Posterior cingulate gyrus (tissue), 11 donors: Measurements from ENCODE around the gene SLC37A2.

Experiments
- DNase-seq, 10 donors: peaks; one replicate each; pipeline versions ENCODE4 v3.0.0 to v3.0.0-alpha.2; 2020 to 2021; ENCODE audit warnings: mixed read lengths in 3 of 10
- intact Hi-C: fragments of 100-400 bp; cut with DNase I; formaldehyde crosslinking; loops from one replicate; pipeline ENCODE4 v1.15.1; 2023

Gene SLC37A2

DNA sequence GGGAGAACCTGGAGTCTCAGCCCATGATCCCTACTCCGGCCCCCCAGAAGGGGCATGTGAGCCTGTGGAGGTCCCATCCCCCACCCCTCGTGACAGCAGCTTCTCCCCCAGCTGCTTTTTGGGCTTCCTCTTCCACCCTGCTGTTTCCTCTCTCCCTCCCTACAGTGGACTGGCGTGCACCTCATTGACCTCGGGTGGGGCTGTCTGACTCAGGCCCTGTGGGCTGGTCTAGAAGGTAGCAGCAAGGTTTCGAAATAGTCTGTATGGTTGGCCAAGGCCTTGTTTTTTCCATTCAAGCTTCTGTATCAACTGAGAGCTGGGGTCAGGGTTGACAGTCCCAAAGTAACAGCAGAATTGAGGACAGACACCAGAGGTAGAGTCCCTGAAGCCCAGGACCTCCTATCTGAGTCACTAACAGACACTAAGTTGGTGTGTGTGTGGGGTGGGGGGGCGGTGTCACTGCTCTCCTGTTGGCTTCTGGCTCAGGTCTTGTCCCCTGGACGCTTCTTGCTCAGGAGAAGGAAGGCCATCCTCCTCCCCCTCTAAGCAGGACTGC lies 7.7 kb downstream of the SLC37A2 start:
- peak in 6 of 10 donors; percentile 13 to 79 (median 40) for DNase-seq
- intact Hi-C loops, result no loop called here

DNA sequence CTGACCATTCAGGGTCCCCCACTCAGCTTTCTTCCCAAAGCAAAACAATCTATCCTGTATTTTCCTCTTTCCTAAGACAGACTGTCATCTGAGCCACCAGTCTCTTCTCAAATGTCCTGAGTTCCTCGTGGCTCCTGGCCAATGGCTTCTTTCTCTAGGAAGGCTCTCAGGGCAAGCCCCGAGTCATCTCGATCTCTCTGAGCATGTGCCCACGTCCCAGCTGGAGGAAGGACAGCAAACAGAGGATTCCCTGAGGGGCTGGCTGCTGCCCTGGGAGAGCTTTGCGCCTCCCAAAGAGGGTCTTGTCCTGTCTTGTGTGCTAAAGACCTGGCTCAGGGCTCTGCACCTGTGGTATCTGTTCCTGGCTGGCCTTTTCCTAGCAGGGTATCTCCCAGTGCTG lies 8.3 kb downstream of the SLC37A2 start:
- no peak for DNase-seq
- intact Hi-C loops, result no loop called here

DNA sequence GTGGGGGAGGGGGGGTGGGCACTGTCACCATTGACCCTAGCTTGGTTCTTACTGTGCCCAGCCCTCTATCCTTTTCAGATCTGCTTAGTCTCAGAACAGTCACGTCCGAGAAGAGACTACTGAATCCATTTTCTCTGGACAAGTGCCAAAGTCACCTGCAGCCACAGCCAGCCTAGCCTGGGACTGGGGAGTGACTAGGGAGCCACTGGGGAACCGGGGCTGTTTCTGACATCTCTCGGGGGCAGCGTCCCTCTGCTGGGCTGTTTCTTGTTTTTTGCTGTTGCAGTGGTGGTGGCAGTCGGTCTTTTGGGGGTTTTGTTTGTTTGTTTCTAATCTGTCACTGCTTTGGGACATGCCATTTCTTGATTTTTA lies 8.7 kb downstream of the SLC37A2 start:
- peak in 1 of 10 donors; percentile 47 for DNase-seq
- intact Hi-C loops, result no loop called here

DNA sequence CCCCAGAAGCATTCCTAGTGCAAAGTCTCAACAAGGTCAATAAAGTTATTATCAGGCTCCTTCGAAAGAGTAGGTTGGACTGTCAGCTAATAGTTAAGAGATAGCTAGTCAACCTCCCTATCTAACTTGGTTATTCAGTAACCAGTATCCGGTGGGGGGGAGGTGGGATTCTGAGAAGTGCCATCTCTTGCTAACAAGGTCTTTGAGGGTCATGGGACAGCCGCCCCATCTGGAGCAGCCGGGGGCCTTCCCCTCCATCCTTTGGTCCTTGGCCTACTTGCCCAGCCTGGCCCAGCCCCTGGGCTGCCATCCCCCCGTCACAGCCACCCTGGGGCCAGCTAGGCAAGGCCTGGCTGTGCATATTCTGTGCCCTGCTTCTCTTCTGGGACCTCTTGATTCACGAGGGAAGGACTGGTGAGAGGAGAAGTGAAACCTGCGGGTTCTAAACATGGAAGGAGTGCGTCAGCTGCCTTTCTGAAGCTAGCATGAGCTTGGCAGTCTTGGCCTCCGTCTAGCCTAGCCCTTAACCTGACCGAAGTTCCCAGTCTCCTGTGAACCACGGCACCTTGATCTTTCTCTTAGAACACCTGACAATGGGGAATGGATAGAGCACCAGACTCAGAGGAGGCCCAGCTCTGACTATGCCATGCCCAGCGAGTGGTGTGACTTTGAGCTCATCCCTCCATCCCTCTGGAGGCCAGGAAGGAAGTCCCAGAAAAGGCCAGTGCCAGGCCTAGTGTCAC lies 9.3 kb downstream of the SLC37A2 start:
- intact Hi-C loops, result no loop called here
- DNase-seq, result peak in 3 of 10 donors; percentile 19 to 80 (median 46)

DNA sequence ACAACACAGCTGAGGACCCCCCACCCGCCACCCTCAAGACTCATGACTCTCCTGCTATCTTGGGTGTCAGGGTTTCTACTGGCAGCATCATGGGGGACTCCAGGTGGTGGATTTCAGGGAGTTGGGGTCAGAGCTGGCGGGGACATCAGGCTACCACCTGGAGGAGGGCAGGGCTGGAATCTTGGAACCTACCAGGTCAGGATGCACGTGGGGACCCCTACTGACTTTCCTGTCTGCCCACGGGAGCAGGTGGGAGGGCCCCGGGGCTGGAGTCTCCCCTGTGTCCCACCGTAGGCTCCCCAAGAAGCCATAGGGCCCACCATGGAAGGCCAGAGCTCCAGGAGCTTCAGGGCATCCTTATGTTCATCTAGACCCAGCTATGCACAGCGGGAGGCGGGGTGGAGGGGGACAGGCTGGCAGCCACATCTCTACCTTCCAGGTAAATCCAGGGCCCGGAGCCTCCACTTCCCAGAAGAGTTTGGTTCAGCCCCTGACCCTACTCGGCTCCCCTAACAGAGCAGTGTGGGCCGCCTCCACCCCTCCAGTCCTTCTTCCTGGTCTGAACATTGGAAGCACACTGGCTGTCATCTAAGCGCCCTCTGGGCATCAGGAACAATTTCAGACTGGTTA lies 10.0 kb downstream of the SLC37A2 start:
- DNase-seq, result peak in 2 of 10 donors; percentile 61 to 69
- intact Hi-C loops, result no loop called here

DNA sequence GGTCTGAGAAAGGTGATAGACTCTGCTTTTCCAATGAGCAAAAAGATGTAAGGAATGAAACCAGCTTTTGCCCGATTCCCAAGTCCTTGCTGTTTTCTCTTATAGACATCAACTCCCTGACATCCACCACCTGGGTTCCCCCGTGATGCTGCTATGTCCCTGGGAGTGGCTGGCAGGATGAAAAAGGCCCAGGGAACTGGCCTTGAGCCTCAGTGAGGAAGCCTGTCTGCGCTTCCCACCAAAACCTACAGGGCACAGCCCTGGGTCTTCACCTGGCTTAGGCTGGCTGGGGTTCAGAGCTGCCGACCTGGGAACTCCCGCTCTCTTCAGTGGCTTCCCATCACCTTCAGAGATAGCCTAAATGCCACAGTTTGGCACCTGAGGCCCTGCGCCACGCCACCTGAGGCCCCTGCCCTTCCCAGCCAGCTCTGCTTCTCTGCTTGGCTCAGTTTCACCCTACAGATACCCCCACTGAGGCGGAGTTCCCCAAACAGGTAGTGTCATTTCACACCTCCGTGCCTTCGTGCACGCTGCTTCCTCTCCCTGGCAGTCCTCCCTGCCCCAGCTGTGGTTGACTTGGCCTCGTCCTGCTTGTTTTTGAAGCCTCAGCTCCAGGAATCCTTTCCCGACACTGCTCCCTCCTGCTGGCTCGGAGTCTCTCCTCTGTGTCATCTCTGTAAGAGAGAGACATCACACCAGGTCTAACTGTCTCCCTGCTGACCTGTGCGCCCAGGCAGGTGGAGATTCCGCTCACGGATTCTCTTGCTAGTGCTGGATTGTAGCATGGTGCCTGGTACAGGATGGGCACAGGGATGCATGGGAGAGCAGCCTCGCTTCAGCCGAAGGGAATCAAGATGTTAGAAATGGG lies 10.7 kb downstream of the SLC37A2 start:
- DNase-seq, result peak in 2 of 10 donors; percentile 52 to 60
- intact Hi-C loops, result no loop called here

DNA sequence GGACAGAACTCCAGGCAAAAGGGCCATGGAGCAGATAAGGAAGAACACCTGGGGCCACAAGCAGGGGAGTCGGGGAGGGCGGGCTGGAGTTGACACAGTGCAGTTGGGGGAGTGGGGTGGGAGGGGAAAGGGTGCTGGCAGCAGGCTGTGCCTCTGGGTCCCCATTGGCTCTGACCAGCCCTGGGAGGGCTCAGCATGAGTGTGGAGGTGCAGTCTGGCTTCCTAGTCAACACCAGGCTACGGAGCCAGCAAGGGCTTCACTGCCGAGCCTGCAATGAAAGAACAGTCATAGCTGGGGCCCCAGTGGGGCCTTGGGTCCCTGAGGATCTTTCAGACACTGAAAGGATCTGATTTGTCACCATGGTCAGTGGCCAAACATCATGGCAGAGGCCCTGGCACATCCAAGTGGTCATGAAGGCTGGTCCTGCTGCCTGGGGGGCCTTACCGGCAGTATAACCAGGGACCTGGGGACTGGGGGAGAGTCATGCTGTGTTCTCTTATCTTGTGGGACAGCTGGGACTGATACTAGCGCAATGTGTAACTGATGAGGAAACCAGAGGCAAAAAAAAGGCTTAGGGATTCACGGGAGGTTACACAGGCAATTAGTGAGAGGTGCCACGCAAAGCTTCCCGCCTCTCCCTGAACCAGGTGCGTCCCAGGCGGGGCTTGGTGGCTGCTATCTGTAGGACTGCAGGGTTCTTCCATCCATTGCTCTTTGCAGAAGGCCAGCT lies 11.6 kb downstream of the SLC37A2 start:
- DNase-seq, result peak in 1 of 10 donors; percentile 43
- intact Hi-C loops, result no loop called here

DNA sequence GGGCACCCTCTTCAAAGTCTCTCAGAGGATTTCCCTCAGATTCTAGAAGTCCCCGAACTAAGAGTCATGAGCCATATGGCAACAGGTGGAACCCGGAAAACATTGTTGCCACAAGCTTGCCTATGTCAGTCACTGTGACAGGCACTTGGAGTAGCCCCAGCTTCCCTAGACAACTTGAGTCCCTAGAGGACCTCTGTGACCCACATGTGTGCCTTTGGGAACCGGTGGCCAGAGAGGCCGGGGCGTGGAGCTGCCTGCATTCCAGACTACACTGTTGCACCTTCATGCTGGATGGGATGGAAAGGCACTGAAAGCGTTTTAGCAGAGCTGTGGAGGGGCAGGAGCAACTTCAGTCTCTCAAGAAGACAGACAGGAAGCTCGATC lies 12.1 kb downstream of the SLC37A2 start:
- DNase-seq, result peak in 1 of 10 donors; percentile 49
- intact Hi-C loops, result no loop called here

DNA sequence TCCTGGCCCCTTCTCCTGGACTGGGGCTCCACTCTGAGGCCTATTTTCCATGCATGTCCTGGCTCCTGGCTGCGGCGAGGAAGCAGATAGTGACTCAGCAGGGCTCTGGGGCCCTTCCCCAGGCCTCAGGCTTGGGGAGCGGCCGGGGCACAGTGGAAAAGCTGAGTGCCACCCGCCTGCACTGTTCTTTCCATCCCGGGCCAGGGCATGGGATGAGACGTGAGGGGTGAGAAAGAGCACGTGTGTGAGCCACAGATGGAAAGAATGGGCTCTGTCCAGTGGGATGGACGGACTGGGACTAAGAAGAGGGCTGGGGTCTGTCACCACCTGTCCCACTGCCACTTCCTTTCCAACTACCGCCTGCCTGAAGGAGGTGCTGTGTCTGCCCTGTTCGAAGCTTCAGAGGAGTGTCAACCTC lies 12.8 kb downstream of the SLC37A2 start:
- intact Hi-C loops, result no loop called here

DNA sequence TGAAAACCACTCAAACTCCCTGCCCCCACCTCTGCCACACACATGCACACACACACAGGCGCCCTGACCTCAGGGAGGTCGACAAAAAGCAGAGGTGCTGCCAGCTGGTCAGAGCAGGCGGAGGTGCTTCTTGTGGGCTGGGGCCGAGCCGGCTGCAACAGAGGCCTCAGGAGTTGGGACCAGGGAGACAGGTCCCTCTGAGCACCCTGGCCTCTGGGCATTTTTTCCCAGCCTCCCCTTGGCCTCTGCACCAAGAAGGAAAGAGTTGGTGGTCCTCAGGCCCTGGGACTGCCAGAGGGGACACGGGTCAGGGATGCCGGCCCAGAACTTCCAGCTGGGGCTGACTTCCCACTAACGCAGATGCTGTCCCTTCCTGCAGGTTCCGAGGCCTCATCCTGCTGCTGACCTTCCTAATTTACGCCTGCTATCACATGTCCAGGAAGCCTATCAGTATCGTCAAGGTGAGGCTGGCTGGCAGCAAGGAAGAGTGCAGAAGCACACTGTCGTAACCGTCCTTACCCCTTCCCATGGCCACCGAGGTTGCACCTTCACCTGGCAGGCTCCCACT lies 13.4 kb downstream of the SLC37A2 start:
- intact Hi-C loops, result no loop called here

More for the DNA sequence above, 12.8 kb downstream of the SLC37A2 start:
- DNase-seq, result peak in 2 of 10 donors; percentile 34 to 56

DNA sequence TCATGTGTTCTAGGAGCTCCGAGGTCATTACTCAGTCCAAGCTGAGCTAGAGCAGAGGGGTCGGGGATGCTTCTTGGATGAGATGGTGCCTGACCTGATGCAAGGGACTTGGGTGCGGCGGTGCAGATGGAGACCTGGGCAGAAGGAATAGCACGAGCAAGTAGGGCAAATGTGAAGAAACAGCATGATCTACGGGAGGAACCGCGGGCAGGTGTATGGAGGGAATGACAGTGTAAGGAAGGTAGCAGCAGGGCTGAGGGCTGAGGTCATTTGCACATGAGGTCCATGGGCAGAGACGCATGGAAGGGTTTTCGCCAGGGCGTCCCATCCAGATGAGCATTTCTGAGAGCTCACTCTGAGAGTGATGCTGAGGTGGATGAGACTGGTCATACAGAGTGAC lies 14.9 kb downstream of the SLC37A2 start:
- peak in 1 of 10 donors; percentile 71 for DNase-seq
- intact Hi-C loops, result no loop called here

More for the DNA sequence above, 13.4 kb downstream of the SLC37A2 start:
- DNase-seq, result peak in 2 of 10 donors; percentile 63 to 73

DNA sequence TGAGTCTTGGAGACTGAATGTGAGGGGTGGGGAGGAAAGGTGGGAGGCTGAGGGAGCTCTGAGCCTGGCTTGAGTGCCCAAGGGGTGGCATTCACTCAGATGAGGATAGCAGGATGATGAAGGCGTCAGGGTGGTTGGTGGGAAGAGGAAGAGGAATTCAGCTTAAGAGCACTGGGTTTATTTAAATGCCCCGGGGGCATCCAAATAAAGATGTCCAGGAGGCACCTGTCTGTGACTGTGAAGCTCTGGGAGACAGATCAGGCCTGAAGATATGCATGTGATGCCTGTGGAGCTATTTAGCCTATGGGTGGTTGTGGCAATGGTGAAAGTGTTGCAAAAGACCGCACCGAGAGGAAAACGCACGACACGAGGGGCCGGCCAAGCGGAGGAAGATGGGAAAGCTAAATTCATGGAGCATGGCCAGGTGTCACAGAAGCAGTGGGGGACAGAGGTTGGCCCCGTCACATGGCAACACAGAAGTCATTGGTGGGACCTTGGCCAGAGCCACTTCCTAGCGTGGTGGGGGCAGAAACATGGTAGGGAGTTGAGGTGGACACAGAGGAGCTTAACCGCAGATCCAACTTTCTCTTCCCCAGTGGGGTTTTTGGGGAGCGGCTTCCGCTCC lies 15.5 kb downstream of the SLC37A2 start:
- intact Hi-C loops, result no loop called here
- DNase-seq, result peak in 1 of 10 donors; percentile 31

DNA sequence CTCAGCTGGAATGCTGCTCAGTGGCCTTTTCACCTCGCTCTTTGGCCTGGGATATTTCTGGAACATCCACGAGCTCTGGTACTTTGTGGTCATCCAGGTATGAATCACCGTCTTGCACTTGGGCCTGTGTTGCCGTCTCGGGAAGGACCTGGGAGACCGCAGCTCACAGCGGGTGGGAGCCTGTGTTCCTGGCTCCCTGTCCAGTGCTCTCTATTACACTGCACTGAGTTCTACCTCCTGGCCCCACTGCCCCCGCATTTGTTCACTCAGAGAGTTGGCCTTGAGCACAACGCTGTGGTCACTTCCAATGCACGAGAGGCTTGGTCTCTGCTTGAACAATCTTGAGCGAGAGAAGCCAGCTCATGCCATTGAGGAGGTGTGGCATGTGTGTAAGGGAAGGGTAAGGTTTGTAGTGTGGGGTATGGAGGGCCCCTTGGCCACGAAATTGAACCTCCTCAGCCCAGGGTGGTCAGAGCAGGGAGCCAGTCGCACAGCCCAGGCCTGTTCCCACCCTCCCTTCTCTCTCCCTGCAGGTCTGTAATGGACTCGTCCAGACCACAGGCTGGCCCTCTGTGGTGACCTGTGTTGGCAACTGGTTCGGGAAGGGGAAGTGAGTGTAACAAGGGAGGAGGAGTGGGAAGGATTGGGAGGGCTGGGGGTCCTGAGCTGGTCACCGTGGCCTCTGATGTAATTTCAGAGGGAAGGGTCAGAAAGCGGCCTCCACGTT lies 16.2 kb downstream of the SLC37A2 start:
- peak in 1 of 10 donors; percentile 73 for DNase-seq
- intact Hi-C loops, result no loop called here

DNA sequence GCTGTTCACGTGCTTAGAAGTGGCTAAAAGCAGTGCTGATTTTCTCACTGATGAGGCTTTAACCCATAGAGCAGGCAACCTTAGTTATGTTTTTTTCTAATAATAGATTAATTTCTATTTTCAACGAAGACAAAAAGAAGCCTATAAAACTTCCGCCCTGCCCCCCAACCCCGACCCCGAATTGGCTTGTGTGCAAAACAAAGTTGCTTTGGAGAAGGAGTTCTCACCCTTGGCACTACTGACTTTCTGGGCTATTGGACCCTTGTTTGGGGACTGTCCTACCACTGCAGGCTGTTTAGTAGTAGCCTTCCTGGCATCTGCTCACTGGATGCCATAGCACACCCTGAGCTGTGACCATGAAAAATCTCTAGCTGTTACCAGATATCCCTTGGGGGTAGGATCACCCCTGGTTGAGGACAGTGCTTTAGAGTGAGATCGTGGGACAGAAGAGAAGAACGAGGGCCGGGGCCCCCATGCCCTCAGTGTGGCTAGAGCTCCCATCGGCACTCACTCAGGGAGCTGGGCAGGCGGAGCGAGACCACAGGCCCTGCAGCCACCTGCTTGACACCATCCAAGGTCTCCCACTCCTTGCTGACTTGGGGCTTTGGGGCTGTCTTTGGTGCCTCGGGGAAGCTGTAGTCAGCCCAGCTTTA lies 16.9 kb downstream of the SLC37A2 start:
- DNase-seq, result peak in 1 of 10 donors; percentile 26
- intact Hi-C loops, result no loop called here

DNA sequence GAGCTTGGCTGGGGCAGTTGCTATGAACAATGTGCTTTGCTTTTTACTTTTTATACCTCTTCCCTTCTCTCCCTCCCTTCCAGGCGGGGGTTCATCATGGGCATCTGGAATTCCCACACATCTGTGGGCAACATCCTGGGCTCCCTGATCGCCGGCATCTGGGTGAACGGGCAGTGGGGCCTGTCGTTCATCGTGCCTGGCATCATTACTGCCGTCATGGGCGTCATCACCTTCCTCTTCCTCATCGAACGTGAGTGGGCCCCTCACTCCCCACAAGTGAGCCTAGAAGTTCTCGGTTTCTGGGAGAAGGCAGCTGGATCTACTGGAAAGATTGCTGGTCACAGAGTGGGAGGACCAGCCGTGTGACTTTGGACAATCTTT lies 17.4 kb downstream of the SLC37A2 start:
- intact Hi-C loops, result no loop called here
- peak in 1 of 10 donors; percentile 66 for DNase-seq

DNA sequence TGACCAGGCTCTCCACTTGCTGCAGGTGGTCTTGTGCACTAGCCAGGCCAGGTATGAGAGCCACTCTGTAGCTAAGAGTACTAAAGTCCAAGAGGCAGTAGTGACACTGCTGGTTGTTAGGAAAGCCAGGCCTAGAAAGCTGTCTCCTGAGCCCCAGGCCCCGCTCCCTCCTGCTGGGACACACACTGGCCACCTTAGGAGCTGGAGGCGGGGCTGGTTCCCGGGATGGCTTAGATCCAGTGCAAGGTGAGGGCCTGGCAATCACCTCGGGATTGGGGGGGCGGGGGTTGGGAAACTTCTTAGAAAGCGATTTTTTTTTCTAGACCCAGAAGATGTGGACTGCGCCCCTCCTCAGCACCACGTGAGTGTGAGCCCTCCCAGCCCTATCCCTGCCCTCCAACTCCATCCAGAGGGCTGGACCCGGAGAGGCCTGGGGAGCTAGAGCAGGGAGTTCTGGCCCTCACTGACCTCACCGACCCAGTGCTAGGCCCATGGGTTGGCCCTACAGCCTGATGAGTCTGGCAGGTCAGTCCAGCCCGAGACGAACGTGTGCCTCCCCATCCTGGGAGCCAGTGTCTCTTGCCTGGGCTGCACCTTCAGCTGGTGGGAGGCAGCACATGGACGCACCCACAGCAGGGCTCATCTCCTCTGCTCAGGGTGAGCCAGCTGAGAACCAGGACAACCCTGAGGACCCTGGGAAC lies 18.1 kb downstream of the SLC37A2 start:
- DNase-seq, result peak in 1 of 10 donors; percentile 76
- intact Hi-C loops, result no loop called here

DNA sequence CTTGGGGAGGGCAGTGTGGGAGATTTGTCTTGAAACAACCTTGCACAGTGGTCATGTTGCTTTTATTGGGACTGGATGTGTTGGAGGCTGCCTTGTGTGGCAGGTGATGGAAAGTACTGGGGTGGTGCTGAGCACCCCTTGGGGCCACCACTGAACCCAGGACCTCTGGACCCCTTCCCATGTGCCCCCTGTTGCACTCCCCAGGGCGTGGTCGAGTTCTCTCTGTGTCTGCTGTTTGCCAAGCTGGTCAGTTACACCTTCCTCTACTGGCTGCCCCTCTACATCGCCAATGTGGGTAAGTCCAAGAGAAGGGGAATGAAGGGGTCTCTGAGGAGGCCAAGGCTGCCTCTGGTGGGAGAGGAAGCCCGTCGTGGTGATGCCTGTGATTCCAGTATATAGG lies 18.9 kb downstream of the SLC37A2 start:
- DNase-seq, result peak in 1 of 10 donors; percentile 38
- intact Hi-C loops, result no loop called here
